ENCODE measurements around the gene IER5L. TPM values are rescaled to one million over a fixed set of nuclear protein-coding genes. Genes with fewer than 3 reads are reported as not detected.
A peak's percentile ranks its signal among the peaks of the same experiment; 100 is the strongest.

The IER5L gene
- total RNA-seq, 1 experiment from 2014 or later: 4.6 TPM

- peaks cover 53% of the 10 kb centered on the region for H3K4me1 Mint-ChIP-seq
- no peak for DNase-seq (ENCODE audit: low spot score)
- H3K36me3 Mint-ChIP-seq: no peaks in the 10 kb centered on the region
- POLR2A ChIA-PET: no interaction called here
- H3K4me3 Mint-ChIP-seq: no peak overlapping the region
- no peaks in the 10 kb centered on the region for H3K9me3 Mint-ChIP-seq
- no peak for ATAC-seq
- CTCF ChIA-PET: interaction anchor here (0.9 to 3.2 kb wide), 5 partner anchors 19 to 82 kb away, joined by 3 to 12 read pairs (median 5); partner anchors contain the start of gene IER5L
- no peaks in the 10 kb centered on the region for H3K27me3 Mint-ChIP-seq (ENCODE audit: low read depth)
- no peak for TF ChIP-seq ZNF232 (CRISPR knock-in tag; IDR thresholded peaks at IDR 0.05)
- TF ChIP-seq, protein P1, sequence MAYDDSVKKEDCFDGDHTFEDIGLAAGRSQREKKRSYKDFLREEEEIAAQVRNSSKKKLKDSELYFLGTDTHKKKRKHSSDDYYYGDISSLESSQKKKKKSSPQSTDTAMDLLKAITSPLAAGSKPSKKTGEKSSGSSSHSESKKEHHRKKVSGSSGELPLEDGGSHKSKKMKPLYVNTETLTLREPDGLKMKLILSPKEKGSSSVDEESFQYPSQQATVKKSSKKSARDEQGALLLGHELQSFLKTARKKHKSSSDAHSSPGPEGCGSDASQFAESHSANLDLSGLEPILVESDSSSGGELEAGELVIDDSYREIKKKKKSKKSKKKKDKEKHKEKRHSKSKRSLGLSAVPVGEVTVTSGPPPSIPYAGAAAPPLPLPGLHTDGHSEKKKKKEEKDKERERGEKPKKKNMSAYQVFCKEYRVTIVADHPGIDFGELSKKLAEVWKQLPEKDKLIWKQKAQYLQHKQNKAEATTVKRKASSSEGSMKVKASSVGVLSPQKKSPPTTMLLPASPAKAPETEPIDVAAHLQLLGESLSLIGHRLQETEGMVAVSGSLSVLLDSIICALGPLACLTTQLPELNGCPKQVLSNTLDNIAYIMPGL (CRISPR knock-in tag; IDR thresholded peaks at IDR 0.05): no peak
- no peak for TF ChIP-seq TP53 (CRISPR knock-in tag; IDR thresholded peaks at IDR 0.05)
- no peak for TF ChIP-seq ZNF416 (CRISPR knock-in tag; IDR thresholded peaks at IDR 0.05)
- TF ChIP-seq PRDM15 (CRISPR knock-in tag; IDR thresholded peaks at IDR 0.05): no peak
- no peak for TF ChIP-seq ZNF396 (CRISPR knock-in tag; IDR thresholded peaks at IDR 0.05; ENCODE audit: borderline replicate concordance)
- TF ChIP-seq JAZF1 (CRISPR knock-in tag; IDR thresholded peaks at IDR 0.05): no peak
- no peak for TF ChIP-seq HMGA2 (CRISPR knock-in tag; IDR thresholded peaks at IDR 0.05)
- TF ChIP-seq TCF7 (CRISPR knock-in tag; IDR thresholded peaks at IDR 0.05; ENCODE audit: low read depth): no peak
- H3K27ac Mint-ChIP-seq: peak overlapping the region; percentile 75
Observed at GRCh38 chr9:129224618-129225489, 46.8 kb upstream of the IER5L start.

- H3K27me3 Mint-ChIP-seq (ENCODE audit: low read depth): no peaks in the 10 kb centered on the region
- no peaks in the 10 kb centered on the region for H3K36me3 Mint-ChIP-seq
- ChIA-PET POLR2A (no interaction called here), CTCF (no interaction called here)
- no peak overlapping the region for H3K27ac Mint-ChIP-seq
- no peaks in the 10 kb centered on the region for H3K9me3 Mint-ChIP-seq
- DNase-seq (ENCODE audit: low spot score) (no peak), ATAC-seq (no peak)
- no peak overlapping the region for H3K4me3 Mint-ChIP-seq
- TF ChIP-seq TCF7 (CRISPR knock-in tag; IDR thresholded peaks at IDR 0.05; ENCODE audit: low read depth) (no peak), ZNF121 (CRISPR knock-in tag; IDR thresholded peaks at IDR 0.05) (peak; percentile 88), GTF2I (CRISPR knock-in tag; conservative IDR thresholded peaks at IDR 0.05) (no peak)
- H3K4me1 Mint-ChIP-seq: peaks cover 54% of the 10 kb centered on the region
Observed at GRCh38 chr9:129223551-129224208, 45.6 kb upstream of the IER5L start.

GRCh38 chr9:129222819-129223218 is 44.8 kb upstream of the IER5L start:
- ChIA-PET CTCF (interaction anchor here (0.6 to 2.4 kb wide), 5 partner anchors 11 to 83 kb away, joined by 4 to 13 read pairs (median 5); no protein-coding TSS in a partner anchor), POLR2A (no interaction called here)
- Mint-ChIP-seq H3K9me3 (no peaks in the 10 kb centered on the region), H3K4me1 (peaks cover 52% of the 10 kb centered on the region), H3K27me3 (ENCODE audit: low read depth) (no peaks in the 10 kb centered on the region), H3K4me3 (no peak overlapping the region), H3K27ac (peak overlapping the region; percentile 96; the same call in 1 of the 2 replicates), H3K36me3 (no peaks in the 10 kb centered on the region)
- peak; percentile 5; the same call in 1 of the 2 replicates for ATAC-seq
- TF ChIP-seq, protein P2, sequence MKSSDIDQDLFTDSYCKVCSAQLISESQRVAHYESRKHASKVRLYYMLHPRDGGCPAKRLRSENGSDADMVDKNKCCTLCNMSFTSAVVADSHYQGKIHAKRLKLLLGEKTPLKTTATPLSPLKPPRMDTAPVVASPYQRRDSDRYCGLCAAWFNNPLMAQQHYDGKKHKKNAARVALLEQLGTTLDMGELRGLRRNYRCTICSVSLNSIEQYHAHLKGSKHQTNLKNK (CRISPR knock-in tag; IDR thresholded peaks at IDR 0.05): no peak
- TF ChIP-seq NFATC4 (CRISPR knock-in tag; IDR thresholded peaks at IDR 0.05) (no peak), ELF4 (CRISPR knock-in tag; IDR thresholded peaks at IDR 0.05; ENCODE audit: low read depth) (no peak), NR2C2 (CRISPR knock-in tag; IDR thresholded peaks at IDR 0.05) (no peak), EMX1 (CRISPR knock-in tag; IDR thresholded peaks at IDR 0.05) (no peak), GABPB1 (CRISPR knock-in tag; IDR thresholded peaks at IDR 0.05) (no peak), HMGA2 (CRISPR knock-in tag; IDR thresholded peaks at IDR 0.05) (no peak), TCF7 (CRISPR knock-in tag; IDR thresholded peaks at IDR 0.05; ENCODE audit: low read depth) (no peak), E2F1 (CRISPR knock-in tag; IDR thresholded peaks at IDR 0.05) (no peak), FOXK1 (CRISPR knock-in tag; IDR thresholded peaks at IDR 0.05) (no peak), ZNF263 (CRISPR knock-in tag; IDR thresholded peaks at IDR 0.05; ENCODE audit: low read depth) (no peak), RELA (CRISPR knock-in tag; IDR thresholded peaks at IDR 0.05; ENCODE audit: borderline replicate concordance) (no peak), ZNF423 (CRISPR knock-in tag; IDR thresholded peaks at IDR 0.05) (no peak), ZNF317 (CRISPR knock-in tag; IDR thresholded peaks at IDR 0.05; ENCODE audit: borderline replicate concordance, low read depth) (no peak)
- DNase-seq (ENCODE audit: low spot score): no peak
